ENCODE results near the gene IGSF8.
A peak's percentile ranks its signal among the peaks of the same experiment; 100 is the strongest.

IGSF8 gene

DNA sequence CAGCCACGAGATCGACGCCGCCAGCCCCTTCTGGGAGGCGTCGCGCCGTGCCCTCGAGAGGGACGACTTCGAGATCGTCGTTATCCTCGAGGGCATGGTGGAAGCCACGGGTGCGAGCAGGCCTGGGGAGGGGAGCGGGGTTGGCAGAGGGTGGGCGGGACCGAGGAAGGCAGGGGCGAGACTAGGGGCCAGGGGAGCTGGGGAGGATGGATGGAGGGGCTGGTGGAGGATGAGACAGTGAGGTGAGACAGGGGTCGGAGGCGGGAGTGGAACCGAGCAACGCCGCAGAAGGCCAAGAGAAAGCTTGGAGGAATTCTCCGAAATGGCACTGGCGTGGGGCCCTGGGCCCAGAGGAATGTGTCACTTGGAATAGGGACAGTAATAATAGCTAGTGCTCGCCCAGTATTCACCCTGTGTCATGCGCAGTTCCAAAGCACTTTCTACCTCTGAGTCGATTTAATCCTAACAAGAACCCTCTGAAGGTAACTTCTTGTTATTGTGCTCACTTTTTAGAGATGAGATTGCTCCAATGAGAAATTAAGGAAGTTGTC is 13.6 kb downstream of the IGSF8 start:
- DNase-seq = no peak

DNA sequence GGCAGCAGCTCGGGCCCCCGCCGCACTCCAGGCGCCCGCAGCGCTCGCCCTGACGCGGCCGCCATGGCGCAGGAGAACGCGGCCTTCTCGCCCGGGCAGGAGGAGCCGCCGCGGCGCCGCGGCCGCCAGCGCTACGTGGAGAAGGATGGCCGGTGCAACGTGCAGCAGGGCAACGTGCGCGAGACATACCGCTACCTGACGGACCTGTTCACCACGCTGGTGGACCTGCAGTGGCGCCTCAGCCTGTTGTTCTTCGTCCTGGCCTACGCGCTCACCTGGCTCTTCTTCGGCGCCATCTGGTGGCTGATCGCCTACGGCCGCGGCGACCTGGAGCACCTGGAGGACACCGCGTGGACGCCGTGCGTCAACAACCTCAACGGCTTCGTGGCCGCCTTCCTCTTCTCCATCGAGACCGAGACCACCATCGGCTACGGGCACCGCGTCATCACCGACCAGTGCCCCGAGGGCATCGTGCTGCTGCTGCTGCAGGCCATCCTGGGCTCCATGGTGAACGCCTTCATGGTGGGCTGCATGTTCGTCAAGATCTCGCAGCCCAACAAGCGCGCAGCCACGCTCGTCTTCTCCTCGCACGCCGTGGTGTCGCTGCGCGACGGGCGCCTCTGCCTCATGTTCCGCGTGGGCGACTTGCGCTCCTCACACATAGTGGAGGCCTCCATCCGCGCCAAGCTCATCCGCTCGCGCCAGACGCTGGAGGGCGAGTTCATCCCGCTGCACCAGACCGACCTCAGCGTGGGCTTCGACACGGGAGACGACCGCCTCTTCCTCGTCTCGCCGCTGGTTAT is 14.2 kb downstream of the IGSF8 start:
- DNase-seq = peak; percentile 90

DNA sequence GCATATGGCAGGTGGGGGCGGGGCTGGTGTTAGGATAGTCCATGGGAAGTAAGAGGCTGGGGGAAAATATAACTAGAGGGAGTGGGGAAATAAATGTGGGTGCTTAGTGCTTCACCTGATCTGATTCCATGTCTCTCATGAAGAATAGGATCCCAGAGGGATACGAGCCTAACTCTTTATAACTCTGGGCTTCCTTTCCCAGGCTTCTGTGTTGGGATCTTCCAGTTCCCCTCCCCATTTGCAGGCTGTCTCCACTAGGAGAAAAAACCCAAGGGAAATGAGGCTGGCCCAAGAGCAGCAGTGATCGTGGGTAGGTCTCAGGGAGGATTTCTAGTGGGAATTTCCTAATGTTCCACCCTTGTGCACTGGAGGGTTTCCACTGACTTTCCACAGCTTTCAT is 15.5 kb downstream of the IGSF8 start:
- DNase-seq = no peak

DNA sequence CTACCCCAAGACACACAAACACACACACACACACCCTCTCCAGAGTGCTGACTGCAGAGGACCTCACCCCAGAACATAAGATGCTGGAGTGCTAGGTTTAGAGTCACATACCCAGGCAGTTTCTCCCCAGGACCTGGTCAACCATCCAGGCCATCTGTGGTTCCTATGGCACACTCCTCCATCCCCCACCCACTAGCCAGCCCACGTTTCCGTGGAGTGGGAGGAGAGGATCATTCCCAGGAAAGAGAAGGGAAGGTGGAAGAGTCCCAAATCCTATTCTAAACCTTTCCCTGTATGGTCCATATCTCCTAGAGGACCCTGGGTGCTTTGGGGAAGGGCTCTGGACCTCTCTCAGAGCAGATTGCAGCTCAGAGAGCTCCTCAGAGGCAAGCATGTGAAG is 15.9 kb downstream of the IGSF8 start:
- DNase-seq = no peak

DNA sequence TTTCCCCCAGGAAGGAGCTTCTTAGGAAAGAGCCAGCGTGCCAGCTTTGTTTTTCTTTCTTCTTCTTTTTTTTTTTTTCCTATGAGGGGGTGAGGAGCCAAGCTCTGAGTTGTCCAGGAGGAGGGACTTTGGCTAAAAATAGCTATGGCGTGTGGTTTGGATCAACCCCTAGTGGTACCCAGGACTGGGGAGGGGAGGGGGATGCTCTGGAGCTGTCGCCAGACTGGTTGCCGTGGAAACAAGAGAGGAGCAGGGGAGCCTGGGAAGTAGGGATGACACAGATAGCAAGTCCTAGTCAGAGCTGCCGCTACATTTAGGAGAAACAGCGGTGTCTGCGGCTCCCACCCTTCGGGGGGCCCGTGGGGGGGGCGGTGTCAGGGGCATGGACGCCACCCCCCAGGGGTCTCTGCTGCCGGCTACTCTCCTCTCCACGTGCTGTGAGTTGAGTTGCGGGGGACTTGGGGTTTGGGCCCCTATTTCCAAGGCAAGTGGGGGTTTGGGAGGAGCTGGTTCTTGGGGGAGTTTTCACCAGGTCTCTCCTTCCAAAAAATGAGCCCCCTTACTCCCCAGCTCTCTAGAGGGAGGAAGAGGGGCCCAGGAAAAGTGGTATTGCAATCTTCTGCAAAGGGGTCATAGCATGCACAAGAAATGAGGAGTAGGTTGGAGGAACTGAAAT is 17.0 kb downstream of the IGSF8 start, which contains the start of gene KCNJ9:
Gene KCNJ9 (plus strand): TSS at position 278 of the 676 bp plus-strand sequence. CDS start 2,493 bp downstream, outside the sequence.
- no peak for DNase-seq

DNA sequence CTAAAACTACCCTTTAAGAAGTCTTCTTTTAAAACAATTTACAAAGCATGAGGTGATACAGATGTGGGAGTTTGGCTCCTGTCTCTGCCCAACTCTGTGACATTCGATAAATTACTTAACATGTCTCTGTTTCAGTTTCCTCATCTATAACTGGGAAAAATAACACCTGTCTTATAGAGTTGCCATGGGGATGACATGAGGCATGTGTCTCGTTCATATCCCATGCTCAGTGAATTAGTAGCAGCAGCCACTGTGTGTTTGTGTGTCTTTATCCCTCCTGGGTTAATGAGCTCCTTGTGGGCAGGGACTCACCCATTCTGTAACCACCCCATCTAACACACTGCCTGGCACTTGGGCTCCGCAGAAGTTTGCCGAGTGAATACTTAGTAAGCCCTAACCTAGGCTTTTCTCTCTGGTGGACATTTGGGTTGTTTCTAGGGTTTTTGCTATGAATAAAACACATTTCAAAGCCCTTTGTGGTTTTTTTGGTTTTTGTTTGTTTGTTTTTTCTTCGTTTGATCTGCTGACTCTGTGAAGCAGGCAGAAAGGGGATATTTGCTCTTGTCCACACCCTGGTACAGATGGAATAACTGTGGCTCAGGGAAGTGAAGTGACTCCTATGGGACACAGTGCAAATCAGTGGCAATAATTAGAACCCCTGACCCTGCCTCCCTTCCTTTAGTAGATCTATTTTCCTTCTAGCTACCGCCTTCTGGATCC is 17.9 kb downstream of the IGSF8 start:
- DNase-seq = no peak

DNA sequence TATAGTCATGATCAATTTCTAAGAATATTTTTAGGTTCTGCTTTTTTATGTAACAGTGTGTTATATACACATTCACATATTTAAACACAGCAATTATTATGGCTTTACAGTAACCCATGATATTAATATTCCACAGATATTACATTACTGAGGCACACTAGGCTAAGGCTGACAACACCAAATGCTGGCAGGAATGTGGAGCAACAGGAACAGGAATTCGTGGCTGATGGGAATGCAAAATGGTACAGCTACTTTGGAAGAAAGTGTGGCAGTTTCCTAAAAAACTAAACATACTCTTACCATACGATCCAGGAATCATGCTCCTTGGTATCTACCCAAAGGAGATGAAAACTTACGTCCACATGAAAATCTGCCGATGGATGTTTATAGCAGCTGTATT is 19.0 kb downstream of the IGSF8 start:
- DNase-seq = no peak

DNA sequence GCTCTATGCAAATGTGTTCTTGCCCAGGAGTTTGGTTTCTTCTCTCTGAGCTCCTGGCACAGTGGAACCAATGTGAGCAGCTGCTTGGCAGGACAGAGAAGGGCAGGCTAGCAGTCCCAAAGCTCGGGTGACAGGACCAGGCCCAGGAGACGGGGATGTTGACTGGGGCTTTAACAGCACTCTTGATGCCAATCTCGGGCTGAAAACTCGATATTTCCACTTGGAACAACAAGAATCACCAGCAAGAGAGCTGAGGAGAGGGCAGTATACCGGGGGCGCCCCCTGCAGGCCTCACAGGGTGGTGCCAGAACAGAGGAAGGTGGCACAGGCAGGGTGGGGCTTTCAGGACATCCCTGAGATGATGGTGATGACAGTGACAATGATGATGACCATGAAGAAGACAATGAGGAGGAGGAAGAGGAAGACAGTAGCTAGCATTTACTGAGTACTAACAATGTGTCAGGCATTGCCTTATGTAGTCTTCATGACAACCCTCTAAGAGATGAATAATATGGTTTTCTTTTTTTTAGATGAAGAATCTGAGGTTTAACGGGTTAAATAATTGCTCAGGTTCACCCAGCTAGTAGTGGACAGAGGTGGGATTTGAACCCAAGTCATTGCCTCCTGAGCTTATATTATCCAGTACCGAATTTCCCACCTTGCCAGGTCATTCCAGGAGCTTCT is 19.8 kb downstream of the IGSF8 start:
- peak; percentile 83 for DNase-seq

DNA sequence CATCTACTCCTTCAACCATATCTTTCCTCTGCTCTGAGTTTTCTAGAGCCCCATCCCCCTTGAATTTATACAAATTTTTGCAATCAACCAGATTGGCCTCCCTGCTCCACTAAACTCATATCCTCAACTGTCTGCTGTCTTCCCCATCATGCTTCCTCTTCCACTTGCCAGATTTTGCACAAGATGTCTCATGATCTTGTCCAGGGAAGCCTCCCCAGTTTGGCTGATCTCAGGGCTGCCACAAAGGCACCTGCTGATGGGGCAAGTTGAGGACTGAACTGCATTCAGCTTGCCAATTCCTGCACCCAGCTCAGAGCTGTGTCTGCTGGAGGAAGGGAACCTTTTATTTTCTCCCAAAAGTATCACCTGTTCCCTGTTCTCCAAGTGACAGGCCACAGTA is 20.9 kb downstream of the IGSF8 start:
- no peak for DNase-seq

DNA sequence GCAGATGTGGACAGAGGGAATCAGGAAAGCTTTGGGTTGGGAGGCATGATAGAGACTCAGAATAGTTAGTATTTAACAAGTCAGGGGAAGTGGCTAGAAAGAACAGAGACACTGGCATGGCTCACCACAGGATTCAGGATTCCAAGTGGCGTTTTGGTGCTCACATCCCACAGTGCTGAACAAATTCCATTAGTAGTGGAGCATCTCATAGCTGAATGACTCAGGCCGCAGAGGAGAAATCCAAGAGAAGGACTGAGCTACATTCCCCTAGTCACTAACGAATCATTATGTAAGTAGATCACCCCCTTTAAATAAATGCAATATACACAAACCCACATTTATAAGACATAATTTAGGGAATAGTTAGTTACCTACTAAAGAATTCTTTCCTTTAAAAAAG is 22.1 kb downstream of the IGSF8 start:
- no peak for DNase-seq

DNA sequence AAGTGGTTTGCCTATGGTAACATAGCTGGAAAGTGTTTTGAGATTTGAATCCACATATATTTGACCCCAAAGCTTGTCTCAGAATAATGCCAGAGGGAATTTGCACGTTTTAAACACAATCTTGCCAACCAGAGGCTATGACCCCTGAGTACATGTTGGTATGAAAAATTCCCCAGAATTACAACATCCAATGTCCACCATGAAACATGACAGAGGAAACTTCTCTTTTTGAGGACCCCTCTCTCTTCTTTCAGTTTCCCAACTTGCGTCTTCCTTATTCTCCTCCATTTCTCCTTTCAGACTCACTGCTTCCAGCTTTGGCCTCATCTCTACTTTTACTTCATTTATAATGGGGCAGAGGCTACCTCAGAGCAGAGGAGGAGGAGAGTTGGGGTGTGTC is 22.6 kb downstream of the IGSF8 start:
- DNase-seq = no peak

DNA sequence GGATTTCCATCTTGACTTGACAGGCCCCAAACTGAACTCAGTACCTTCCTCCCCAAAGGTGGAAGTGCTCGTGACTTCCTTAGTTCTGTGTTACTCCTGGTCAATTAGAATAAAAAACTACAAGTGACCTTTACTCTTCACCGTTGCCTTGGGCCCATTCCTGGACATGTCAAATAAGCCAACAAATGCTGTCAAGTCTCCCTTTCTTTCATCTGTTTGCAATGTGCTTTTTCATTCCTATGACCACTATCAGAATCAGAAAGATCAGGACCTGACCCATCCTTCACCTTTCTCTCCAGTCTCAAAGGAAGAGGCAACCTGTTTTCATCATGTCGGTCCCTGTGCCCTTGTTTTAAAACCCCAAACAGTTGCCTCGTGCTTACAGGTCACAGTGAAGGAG is 23.6 kb downstream of the IGSF8 start:
- DNase-seq = no peak

DNA sequence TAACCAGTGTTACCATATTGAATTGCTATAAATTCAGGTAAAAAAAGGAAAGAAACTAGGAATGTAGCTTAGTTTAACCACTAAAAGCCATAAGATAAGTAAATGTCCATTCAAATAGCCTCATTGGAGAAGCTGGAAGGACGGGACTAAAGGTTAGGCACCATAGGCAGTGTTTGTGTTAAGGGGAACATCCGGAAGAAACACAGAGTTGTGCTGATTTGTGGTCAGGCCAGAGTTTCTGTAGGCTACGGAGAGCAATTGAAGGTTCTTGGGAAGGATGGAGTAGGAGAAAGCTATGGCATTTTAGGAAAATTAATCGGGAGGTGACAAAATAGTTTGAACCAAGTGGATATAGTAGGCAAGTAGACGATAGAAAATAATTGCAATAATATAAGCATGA is 27.1 kb downstream of the IGSF8 start:
- DNase-seq = no peak

DNA sequence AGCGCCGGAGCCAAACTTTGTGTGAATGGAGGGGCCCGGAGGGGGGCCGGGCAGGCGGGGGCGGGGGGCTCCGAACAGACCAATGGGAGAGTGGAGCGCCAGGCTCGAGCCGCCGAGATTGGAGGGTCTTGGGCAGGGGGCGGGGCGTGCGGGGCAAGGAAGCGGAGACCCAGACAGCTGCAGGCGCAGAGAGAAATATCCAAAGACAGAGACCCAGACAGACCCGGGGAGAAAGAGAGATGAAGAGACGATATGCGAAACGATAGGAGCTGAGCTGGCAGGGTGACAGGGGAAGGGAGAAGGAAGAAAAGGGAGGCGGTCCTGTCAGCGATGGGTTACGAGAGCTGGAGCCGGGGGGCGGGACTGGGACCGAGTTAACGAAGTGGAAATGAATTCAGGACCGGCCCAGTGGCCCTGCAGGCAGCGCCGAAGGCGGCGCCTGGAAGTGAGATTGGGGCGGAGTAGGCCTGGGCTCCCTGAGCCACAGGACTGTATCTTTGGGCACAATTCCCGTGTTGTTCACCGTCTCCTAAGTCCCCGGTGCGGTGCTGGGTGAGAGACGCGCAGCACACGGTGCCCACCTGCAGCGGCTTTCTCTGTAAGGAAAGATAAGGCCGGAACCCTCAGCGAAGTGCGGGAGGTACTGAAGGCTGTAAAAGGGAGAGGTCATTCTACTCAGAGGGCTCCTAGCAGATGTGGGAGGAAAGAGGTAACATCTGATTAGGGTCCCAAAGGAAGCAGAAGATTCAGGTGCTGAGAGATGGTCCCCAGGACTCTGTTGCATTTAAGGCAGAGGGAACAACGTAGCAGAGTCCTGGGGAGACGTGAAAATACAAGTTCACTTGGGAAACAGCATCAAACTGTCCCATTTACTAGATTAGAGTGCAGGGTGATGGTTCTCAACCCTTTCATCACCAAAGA is 27.9 kb downstream of the IGSF8 start:
- peak; percentile 81 for DNase-seq

DNA sequence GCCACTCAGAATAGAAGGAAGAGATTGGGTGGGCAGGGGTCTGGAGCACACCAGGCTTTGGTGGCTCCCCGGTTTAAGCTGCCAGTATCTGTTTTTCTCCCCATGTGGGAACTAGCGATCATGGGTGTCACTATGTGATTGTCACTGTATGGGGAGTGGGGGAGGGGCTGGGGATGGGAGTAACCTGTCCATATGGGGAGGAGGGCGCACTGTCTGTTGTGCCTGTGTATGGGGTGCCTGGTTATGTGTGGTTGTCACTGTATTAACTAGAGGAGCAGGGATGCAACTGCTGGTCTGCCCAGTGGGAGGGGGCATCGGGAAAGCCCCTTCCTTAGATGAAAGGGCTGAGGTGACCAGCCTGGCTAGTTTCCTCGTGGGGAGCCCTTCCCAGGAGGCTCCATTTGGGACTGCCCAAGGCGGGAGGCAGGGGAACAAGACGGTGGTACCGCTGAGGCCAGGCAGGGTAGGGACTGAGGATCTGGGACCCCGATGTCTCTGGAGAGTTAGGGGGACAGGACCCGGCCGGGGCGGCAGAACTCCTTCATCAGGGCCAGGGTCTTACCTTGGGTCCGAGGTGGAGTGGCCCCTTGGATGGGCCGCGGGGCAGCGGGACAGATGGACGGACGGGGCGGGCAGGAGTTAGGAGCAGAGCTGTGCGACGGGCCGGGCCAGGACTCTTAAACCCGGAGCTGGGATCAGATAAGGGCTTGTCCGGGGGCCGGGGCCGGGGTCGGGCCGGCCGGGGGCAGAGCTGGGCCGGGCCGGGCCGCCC is 28.8 kb downstream of the IGSF8 start, which contains the start of gene KCNJ10:
Gene KCNJ10 (minus strand): TSS at position 701 of the 772 bp plus-strand sequence. CDS start 27,628 bp downstream, outside the sequence.
- DNase-seq = no peak

DNA sequence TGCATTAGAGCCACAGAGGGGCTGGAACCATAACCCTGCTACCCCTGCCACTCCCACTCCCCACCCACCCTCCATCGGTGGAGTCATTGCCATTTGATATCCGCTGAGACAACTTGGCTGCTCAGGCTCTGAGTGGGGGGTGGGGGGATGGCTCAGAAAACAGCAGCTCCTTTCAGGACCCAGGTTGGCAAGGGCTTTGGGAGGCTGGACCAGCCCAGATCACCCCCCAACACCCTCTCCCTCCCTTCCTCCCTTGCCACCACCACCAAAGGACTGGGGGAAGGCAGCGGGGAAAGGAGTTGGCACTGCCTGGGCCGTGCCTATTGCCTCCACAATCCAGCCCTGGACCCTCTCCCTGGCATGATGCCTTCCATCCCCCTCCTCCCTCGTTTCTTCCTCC is 30.2 kb downstream of the IGSF8 start:
- no peak for DNase-seq

DNA sequence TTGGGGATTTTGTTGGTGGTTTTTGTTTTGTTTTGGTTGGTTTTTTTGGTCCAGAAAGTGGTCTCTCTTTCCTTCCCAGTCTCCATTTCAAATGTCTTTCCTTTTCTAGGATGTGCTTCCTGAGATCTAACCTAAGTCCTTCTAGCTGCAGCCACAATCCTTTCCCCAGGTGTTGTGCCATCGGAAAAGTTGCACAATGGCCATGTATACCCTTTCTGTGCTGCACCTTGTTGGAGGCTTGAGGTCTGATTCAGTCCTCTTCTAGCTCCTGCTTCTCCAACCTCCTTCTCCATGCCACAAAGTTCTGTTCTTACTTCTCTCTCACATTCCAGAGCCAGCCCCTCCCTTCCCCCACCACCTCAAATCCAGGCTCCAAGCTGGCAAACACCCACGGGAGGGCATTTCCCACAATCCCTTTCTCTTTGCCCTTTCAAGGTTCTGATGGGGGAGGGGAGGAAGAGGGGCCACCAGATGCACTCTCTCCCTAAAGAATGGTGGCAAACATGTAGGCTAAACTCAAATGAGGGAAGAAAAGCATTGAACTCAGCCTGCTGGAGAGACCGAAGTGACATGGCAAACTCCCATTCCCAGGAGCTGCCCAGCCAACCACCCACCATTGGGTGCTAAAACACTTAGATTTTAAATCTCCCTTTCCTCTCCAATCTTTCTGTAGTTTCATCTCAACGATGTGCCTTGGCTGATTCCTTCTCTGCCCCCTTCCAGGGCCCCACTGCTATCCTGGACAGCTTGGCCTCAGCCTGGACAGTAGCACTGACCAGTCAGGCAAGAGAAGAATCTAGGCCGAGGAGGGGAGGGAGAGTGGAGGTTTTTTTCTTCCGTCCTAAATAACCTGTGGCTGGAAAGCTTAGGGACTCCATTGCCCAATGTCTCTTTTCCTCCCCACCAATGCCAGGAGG is 31.3 kb downstream of the IGSF8 start:
- no peak for DNase-seq

DNA sequence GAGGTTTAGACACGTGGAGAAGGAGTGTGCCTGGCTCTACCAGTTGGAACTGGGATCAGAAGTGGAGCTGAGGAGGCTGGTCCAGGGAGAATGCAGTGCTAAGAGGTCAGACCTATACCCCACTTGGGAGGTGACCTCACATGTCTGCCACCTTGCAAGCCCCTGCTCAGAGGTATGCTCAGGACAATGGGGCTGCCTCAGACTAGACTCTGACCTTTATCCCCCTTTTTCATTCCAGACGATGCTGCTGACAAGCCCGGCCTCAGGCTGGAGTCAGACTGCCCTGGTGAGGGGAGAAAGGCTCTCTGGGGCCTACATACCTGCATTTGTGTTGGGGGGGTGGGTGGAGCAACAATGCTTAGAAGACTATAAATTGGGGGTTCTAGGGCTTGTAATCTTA is 33.7 kb downstream of the IGSF8 start:
- DNase-seq = no peak

DNA sequence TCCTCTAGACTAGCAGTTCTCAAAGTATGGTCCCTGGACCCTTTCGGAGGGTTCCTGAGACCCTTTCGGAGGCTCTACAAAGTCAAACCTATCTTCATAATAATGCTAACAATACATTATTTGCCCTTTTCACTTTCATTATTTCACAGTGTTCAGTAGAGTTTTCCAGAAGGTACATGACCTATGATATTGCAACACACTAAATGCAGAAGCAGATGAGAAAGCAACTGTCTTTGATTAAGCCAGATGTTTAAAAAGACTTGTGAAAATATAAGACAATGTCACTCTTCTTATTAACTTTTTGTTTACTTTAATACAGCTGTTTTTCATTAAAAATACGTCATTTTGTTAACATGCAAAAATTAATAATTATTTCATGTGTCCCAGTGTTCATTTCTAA is 34.3 kb downstream of the IGSF8 start:
- DNase-seq = no peak

DNA sequence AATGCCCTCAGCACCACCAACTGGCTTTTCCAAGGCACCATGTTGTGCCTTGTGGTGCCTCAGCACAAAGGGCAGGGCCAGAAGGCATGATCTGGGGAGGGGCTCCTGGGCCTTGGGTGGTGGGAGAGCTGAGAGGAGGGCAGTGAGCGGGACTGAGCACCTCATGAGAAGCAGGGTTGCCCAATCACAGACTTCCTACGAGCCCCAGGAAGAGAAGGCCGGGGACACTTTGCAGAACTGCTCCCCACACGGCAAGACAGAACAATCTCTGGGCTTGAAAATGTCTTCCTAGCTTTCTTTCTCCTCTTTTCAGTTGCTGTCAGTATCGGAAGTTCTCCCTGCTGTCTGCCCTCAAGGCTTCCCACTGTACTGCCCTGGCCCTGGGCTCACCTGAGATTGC is 35.2 kb downstream of the IGSF8 start:
- no peak for DNase-seq

Measured in activated effector memory CD4-positive, alpha-beta T cell treated with anti-CD3 and anti-CD28 coated beads, Interleukin-2, amount 50 U/mL, for 16 hours (primary cell).